Suprapubic skin (tissue), 4 donors: ENCODE data around the gene PSENEN.

Experiments
- POLR2A ChIP-seq, 2 donors: fragments of 450-650 bp; IDR thresholded peaks; one replicate each; pipeline ENCODE4 v1.6.1; 2017; ENCODE audit warnings: antibody characterized with exemption in 2 of 2, mild to moderate bottlenecking in 2 of 2, moderate library complexity in 2 of 2
- POLR2AphosphoS5 ChIP-seq, 3 donors: sonication (generic); formaldehyde crosslinking; IDR thresholded peaks; one replicate each; pipeline ENCODE4 v1.6.1; 2017; ENCODE audit warnings: antibody characterized with exemption in 3 of 3
- TF ChIP-seq, protein P1 (sequence below), 2 donors: fragments of 200-600 bp in 1 of 2; fragments of 450-650 bp in 1 of 2; sonication (generic) in 1 of 2; IDR thresholded peaks; one replicate each; pipeline ENCODE4 v1.5.1; 2016 to 2019; ENCODE audit warnings: antibody characterized with exemption in 2 of 2, mild to moderate bottlenecking in 1 of 2, moderate library complexity in 1 of 2

DNA sequence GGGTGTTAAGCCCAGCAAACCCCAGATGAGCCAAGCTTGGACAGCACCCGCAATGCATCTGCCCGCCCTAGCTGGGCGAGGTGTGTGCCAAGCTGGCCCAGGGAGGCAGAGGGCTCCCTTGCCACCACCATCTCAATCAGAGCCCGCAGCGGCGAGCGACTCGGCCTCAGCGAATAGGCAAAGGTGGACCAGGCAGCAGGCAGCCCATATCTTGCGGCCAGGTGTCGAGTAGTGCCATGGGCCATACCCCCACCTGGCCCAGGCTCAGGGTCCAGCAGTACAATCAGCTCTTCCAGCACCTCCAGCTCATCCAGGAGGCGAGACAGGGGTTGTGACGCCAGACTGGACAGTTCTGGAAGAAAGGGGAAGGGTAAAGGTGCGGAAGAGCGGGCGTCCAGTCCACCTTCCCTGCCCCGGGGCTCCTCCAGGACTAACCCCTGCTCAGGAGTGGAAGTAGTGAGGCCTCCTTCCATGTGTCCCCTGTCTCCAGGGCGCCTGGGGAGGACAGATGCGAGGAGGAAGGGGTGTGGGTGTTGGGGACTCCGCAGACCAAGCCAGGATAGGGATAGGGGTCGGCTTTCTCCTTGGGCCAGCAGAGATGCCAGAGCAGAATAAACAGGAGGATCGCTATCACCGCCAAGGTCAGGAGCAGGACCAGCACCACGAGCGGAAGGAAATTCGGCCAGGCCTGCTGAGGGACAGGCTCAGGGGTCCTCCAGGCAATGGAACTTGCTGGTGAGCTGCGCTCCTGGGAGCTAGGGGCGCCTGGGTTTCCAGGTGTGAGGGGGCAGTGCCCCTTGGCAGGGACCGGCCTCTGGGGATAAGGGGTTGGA, 6.0 kb upstream of the PSENEN start:
- TF ChIP-seq POLR2AphosphoS5 (IDR thresholded peaks at IDR 0.05) (no peak), POLR2A (IDR thresholded peaks at IDR 0.05) (no peak)
- TF ChIP-seq, protein P1, sequence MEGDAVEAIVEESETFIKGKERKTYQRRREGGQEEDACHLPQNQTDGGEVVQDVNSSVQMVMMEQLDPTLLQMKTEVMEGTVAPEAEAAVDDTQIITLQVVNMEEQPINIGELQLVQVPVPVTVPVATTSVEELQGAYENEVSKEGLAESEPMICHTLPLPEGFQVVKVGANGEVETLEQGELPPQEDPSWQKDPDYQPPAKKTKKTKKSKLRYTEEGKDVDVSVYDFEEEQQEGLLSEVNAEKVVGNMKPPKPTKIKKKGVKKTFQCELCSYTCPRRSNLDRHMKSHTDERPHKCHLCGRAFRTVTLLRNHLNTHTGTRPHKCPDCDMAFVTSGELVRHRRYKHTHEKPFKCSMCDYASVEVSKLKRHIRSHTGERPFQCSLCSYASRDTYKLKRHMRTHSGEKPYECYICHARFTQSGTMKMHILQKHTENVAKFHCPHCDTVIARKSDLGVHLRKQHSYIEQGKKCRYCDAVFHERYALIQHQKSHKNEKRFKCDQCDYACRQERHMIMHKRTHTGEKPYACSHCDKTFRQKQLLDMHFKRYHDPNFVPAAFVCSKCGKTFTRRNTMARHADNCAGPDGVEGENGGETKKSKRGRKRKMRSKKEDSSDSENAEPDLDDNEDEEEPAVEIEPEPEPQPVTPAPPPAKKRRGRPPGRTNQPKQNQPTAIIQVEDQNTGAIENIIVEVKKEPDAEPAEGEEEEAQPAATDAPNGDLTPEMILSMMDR (IDR thresholded peaks at IDR 0.05): no peak
